Mesodermal cell (in vitro differentiated cells): ENCODE results near the gene BANK1.

Experiments
- H3K27ac ChIP-seq: 2 replicates; pipeline ENCODE4 v1.7.0; 2013; ENCODE audit warnings: mild to moderate bottlenecking, low read depth, low read length, moderate library complexity; ENCODE audit not compliant: severe bottlenecking
- H3K36me3 ChIP-seq: 2 replicates; pipeline ENCODE4 v1.7.1; 2013; ENCODE audit warnings: mild to moderate bottlenecking, low read length, moderate library complexity; ENCODE audit not compliant: control insufficient read depth, insufficient read depth
- H3K4me1 ChIP-seq: one replicate; pipeline ENCODE4 v1.7.1; 2013; ENCODE audit warnings: mild to moderate bottlenecking, low read length; ENCODE audit not compliant: insufficient read depth, control insufficient read depth, poor library complexity, severe bottlenecking
- H3K4me3 ChIP-seq: 2 replicates; pipeline ENCODE4 v1.7.0; 2013; ENCODE audit warnings: low read length, control low read depth, mild to moderate bottlenecking; ENCODE audit not compliant: insufficient read depth, poor library complexity, severe bottlenecking; ENCODE audit errors: extremely low read depth
- H3K9me3 ChIP-seq: 2 replicates; pipeline ENCODE4 v1.7.1; 2013; ENCODE audit warnings: mild to moderate bottlenecking, low read length, moderate library complexity; ENCODE audit not compliant: control insufficient read depth
- WGBS, 2 experiments: methylation state at CpG; one replicate each; pipeline ENCODE4 v1.1.5; 2013; ENCODE audit warnings: missing lambda C conversion rate in 2 of 2; ENCODE audit not compliant: insufficient coverage in 2 of 2; 5-methylcytosine and 5-hydroxymethylcytosine counted together

The BANK1 gene

DNA sequence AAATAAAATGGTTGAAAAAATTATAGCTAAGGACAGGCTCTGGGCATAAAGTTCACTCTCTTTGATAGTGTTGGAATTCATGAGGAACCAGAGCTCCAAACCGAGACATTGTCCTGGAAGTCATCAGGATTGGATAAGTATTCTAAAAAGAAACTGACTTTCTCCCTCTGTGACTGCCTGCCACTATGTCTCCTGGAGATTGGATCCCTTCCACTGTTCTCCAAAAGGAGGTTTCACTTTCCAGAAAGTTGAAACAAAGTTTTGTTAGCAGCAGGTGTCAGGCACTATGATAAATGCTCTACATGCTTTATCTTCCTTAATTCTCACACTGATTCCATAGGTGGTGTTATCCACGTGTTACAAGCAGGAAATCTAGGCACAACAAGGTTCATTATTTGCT lies 16.8 kb downstream of the BANK1 start:
- H3K4me1 ChIP-seq, result no peaks in the 10 kb centered on the region
- no peak overlapping the region for H3K4me3 ChIP-seq
- WGBS, 2 experiments, result 100% methylated on average over 1 of the region's 2 CpGs; no CpG with 5 or more reads in 1 of the 2 experiments
- no peaks in the 10 kb centered on the region for H3K9me3 ChIP-seq
- no peak overlapping the region for H3K27ac ChIP-seq
- no peaks in the 10 kb centered on the region for H3K36me3 ChIP-seq

DNA sequence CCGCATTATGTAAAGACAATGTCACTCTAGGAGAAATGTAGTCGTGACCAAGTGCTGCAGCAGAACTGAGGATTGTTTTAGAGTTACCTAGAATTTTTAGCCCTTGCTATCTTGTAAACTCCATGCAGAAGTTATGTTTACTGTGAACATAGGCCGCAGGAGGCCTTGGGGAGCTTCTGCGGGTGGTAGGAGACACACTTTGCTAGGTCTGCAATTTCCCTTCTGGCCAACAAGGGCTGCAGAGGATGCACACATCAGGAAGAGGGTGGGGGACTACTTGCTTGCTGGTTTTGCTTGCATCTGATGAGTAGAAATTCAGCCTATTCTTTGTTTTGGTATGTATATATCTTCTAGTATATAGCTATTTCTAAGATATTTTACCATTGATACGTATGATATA lies 23.1 kb downstream of the BANK1 start:
- H3K4me3 ChIP-seq, result no peak overlapping the region
- no peak overlapping the region for H3K27ac ChIP-seq
- no peaks in the 10 kb centered on the region for H3K9me3 ChIP-seq
- WGBS, 2 experiments, result 92 to 100% methylated on average over 2 to 4 of the region's 5 CpGs
- H3K4me1 ChIP-seq, result no peaks in the 10 kb centered on the region
- H3K36me3 ChIP-seq, result no peaks in the 10 kb centered on the region

DNA sequence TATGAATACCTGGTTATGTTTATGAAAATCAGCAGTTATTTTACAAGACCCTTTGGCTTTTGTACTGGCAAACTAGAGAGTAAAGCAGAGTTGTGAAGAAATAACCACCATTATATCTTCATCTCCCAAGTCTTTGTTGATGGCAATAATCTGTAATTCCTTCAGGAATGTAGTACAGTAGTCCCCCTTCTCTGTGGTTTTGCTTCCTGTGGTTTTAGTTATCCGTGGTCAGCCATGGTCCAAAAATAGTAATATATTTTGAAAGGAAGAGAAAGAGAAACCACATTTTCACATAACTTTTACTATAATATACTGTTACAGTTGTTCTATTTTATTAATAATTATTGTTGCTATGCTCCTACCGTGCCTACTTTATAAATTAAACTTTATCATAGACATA lies 27.8 kb downstream of the BANK1 start:
- no peaks in the 10 kb centered on the region for H3K36me3 ChIP-seq
- no peaks in the 10 kb centered on the region for H3K9me3 ChIP-seq
- no peak overlapping the region for H3K27ac ChIP-seq
- H3K4me1 ChIP-seq, result no peaks in the 10 kb centered on the region
- no CpG with 5 or more reads among the region's 2 CpGs for WGBS, 2 experiments
- no peak overlapping the region for H3K4me3 ChIP-seq

DNA sequence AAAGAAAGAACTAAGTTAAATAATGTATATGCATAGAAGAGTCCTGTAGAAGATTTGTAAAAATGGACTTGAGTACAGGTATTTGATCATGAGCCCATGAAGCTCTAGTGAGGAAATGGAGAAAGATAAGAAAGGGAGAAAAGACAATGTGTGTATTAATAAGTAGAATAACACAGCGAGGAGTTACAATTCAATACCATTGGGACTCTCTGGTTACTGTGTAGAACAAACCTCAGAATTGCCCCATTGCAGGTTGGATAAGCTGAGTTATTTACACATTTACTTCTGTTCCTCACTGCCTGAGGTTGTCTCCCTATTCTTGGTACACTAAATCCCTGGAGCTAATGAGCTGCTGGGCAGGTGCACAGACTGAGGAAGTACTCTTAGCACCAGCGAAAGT lies 33.3 kb downstream of the BANK1 start:
- Histone ChIP-seq H3K36me3 (no peaks in the 10 kb centered on the region), H3K4me1 (no peaks in the 10 kb centered on the region), H3K9me3 (no peaks in the 10 kb centered on the region), H3K4me3 (no peak overlapping the region), H3K27ac (no peak overlapping the region)
- 83% methylated on average over 1 of the region's 2 CpGs; no CpG with 5 or more reads in 1 of the 2 experiments for WGBS, 2 experiments

DNA sequence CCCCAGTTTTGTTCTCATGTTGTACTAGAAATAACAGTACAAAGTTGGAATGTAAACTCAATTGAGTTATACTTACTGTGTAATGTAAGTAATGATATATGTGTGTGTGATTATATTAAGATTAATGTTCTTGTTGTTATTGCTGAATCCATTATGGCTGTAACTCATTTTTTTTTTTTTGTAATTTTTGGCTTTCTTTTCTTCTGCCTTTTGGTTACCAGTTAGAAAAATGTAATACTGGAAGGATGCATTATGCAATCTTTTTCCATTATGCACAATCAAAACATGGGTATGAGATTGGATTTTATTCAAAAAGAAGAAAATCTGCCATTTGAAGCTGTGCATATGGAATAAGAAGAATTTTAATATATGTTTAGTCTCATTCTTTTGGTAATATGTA lies 34.0 kb downstream of the BANK1 start:
- Histone ChIP-seq H3K36me3 (no peaks in the 10 kb centered on the region), H3K4me3 (no peak overlapping the region), H3K9me3 (no peaks in the 10 kb centered on the region), H3K27ac (no peak overlapping the region), H3K4me1 (no peaks in the 10 kb centered on the region)

DNA sequence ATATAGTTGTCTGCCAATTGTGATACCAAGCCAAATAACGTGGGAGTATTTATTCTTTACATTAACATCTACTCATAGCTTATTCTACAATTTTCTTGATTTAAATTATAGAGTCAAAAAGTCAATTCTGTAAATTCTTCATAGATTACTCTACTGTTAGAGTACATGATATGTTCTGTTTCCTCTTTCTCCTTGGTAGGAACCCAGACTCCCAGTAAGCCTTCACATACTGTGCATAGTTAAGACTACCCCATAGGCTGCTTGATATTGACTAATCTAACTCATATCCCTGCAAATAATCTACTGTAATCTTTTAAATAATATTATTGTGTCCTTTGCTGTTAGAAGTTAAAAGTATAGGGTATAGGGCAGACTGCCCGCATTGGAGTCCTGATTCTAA lies 35.4 kb downstream of the BANK1 start:
- no CpG with 5 or more reads among the region's 2 CpGs for WGBS, 2 experiments

DNA sequence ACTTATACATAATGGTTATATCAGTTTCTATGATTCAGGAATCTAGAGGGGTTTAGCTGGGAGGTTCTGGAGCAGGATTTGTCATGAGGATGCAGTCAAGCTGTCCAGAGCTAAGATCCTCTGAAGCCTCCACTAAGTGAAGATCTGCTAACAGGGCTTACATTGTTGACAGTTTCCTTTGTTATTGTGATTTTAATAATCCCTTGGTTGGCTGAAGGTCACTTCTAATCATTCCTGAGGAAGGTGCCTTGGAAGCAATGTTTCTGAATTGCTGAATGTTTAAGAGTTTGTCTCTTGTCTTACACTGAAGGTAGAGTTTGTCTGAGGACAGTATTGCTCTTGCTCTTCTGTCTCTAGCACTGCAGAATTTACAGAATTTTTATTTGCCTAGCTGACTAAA lies 41.3 kb downstream of the BANK1 start:
- H3K4me1 ChIP-seq, result no peaks in the 10 kb centered on the region
- no peaks in the 10 kb centered on the region for H3K36me3 ChIP-seq
- no peaks in the 10 kb centered on the region for H3K9me3 ChIP-seq
- H3K4me3 ChIP-seq, result no peak overlapping the region
- no peak overlapping the region for H3K27ac ChIP-seq

More for the DNA sequence above, 35.4 kb downstream of the BANK1 start:
- Histone ChIP-seq H3K36me3 (no peaks in the 10 kb centered on the region), H3K4me3 (no peak overlapping the region), H3K27ac (no peak overlapping the region), H3K4me1 (no peaks in the 10 kb centered on the region), H3K9me3 (no peaks in the 10 kb centered on the region)

DNA sequence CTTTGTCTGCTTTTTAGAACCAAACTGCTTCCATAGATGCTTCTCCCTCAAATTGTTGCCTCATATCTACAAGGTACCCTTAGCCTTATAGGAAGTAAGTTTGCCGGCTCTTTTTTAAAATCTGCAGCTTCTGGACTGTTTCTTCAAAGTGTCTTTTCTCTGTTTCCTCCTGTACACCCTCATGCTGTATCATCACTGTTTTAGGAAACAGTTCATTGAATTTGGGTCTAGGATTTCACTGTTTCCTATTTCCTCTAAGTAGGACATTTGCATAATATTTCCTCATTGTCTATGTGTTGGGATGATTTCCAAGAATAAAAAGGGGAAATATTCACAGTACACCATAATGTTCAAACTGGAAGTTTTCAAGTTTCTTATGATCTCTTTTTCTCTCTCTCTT lies 43.0 kb downstream of the BANK1 start:
- WGBS, 2 experiments, result 82% methylated on average over 1 of the region's 1 CpG; no CpG with 5 or more reads in 1 of the 2 experiments
- Histone ChIP-seq H3K36me3 (no peaks in the 10 kb centered on the region), H3K9me3 (no peaks in the 10 kb centered on the region), H3K4me3 (no peak overlapping the region), H3K4me1 (no peaks in the 10 kb centered on the region), H3K27ac (no peak overlapping the region)

DNA sequence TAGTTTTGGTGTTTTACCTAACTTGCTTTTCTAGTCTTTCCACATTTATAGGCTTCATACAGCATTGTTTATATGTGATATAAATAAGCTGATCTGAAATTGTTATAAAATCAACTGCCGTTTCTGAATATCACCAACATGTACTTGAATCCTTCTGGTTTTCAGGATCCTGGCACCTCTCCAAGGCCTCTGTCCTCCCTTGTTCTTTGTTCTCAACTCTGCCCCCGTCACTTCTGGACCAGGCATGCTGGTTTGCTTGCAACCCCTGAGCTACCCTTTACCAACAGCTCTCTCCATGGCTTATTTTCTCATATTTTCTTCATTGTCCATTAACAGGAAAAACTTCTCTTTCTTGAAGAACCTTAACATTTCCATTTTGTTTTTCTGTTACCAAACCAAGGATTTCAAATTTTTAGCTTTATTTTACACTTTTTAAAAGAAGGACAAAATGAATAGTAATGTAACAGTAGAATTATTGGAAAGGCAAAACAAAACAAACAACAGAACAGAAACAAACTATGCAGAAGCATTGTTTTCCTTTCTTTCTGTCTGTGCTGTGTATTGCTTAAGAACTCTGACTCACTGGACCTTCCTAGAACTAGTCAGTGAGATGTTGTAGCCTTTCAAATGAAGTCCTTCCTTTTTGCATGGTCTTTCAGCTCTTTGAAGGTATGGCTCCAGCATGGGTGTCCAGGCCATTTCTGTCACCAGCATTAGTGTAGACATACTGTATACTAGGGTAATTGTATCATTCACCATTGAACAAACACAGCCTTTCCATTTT lies 44.8 kb downstream of the BANK1 start:
- no peak overlapping the region for H3K4me3 ChIP-seq
- WGBS, 2 experiments, result 83 to 90% methylated on average over 2 of the region's 2 CpGs
- H3K4me1 ChIP-seq, result no peaks in the 10 kb centered on the region
- H3K27ac ChIP-seq, result no peak overlapping the region
- no peaks in the 10 kb centered on the region for H3K36me3 ChIP-seq
- H3K9me3 ChIP-seq, result no peaks in the 10 kb centered on the region

DNA sequence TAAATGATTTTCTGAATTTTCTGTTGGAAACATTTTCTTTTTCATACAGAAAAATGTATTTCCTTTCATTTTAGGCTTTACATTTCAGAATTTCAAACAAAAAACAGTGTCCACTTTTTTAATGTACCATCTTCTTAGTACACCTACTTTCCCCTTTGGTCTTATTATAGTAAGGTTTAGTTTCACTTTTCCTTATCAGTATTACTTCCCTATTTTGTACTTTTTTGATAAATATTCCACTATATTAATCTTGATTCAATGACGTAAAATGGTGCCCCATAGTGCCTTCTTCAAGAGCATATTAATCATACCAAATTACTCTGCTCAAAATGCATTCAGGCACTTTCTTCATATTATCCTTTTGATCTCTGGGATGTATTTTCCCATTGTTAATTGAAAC lies 52.5 kb downstream of the BANK1 start:
- Histone ChIP-seq H3K4me1 (no peaks in the 10 kb centered on the region), H3K4me3 (no peak overlapping the region), H3K36me3 (no peaks in the 10 kb centered on the region), H3K27ac (no peak overlapping the region), H3K9me3 (no peaks in the 10 kb centered on the region)
- no CpG with 5 or more reads among the region's 1 CpG for WGBS, 2 experiments

DNA sequence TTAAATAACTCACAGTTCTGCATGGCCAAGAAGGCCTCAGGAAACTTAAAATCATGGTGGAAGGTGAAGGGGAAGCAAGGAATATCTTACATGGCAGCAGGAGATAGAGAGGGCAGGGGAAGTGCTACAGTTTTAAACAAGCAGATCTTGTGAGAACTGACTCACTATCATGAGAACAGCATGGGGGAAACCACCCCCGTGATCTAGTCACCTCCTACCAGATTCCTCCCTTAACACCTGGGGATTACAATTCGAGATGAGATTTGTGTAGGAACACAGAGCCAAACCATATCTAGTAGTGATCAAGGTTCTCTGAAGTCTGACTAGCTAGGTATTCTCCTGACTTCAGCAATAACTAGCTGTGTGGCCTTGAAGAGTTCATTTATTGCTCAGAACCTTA lies 56.0 kb downstream of the BANK1 start:
- no peaks in the 10 kb centered on the region for H3K36me3 ChIP-seq
- H3K27ac ChIP-seq, result no peak overlapping the region
- H3K4me1 ChIP-seq, result no peaks in the 10 kb centered on the region
- WGBS, 2 experiments, result no CpG with 5 or more reads among the region's 2 CpGs
- H3K9me3 ChIP-seq, result no peaks in the 10 kb centered on the region
- H3K4me3 ChIP-seq, result no peak overlapping the region
